K562 (cell line): ENCODE data around the gene IGDCC3. TPM values are rescaled to one million over a fixed set of nuclear protein-coding genes. Genes with fewer than 3 reads are reported as not detected.

Experiments
- BHLHE40 ChIP-seq: IDR thresholded peaks from 2 replicates; pipeline ENCODE4 v1.6.1; 2011; ENCODE audit warnings: low read length, improper control_type of control experiment
- CXXC5 ChIP-seq: fragments of 250-450 bp; sonication (Bioruptor Pico); IDR thresholded peaks from 2 replicates; pipeline ENCODE4 v1.8.0; 2022; ENCODE audit warnings: inconsistent platforms, mild to moderate bottlenecking, moderate library complexity
- DACH1 ChIP-seq: fragments of 450-650 bp; IDR thresholded peaks from 2 replicates; pipeline ENCODE4 v1.6.1; 2018; ENCODE audit not compliant: partially characterized antibody
- EHMT2 ChIP-seq: fragments of 450-650 bp; IDR thresholded peaks from 2 replicates; pipeline ENCODE4 v1.6.1; 2018; ENCODE audit warnings: antibody characterized with exemption
- MYC ChIP-seq, 2 experiments: fragments of 250-450 bp in 1 of 2; sonication (Bioruptor Pico) in 1 of 2; IDR thresholded peaks; 2 replicates each; pipeline versions ENCODE4 v1.5.1 to v1.6.1; 2012 to 2021; ENCODE audit warnings: low read depth in 2 of 2, borderline replicate concordance in 1 of 2, improper control_type of control experiment in 1 of 2, low read length in 1 of 2, mild to moderate bottlenecking in 1 of 2, moderate library complexity in 1 of 2
- NKRF ChIP-seq: fragments of 450-650 bp; IDR thresholded peaks from 2 replicates; pipeline ENCODE4 v1.6.1; 2016; ENCODE audit warnings: borderline replicate concordance
- SIN3A ChIP-seq, 2 experiments: fragments of 150-350 bp in 1 of 2; IDR thresholded peaks; 2 replicates each; pipeline ENCODE4 v1.6.1; 2011 to 2016; ENCODE audit warnings: borderline replicate concordance in 2 of 2, low read depth in 2 of 2, low read length in 2 of 2, mild to moderate bottlenecking in 2 of 2, moderate library complexity in 2 of 2; ENCODE audit not compliant: control insufficient read depth in 1 of 2
- SMARCA4 ChIP-seq: fragments of 450-650 bp; IDR thresholded peaks from 2 replicates; pipeline ENCODE4 v1.6.1; 2016
- STAG1 ChIP-seq: sonication (generic); formaldehyde crosslinking; IDR thresholded peaks from 2 replicates; pipeline ENCODE4 v1.5.0; 2020; ENCODE audit warnings: missing genetic modification reagents, borderline replicate concordance
- TBL1XR1 ChIP-seq, 2 experiments: IDR thresholded peaks; 2 replicates each; pipeline ENCODE4 v1.6.1; 2012; ENCODE audit warnings: improper control_type of control experiment in 2 of 2, low read length in 2 of 2, mild to moderate bottlenecking in 1 of 2
- TCF3 ChIP-seq: sonication (generic); formaldehyde crosslinking; IDR thresholded peaks from 2 replicates; pipeline ENCODE4 v1.4.0; 2020; ENCODE audit warnings: mild to moderate bottlenecking, missing genetic modification reagents
- THRAP3 ChIP-seq: fragments of 450-650 bp; IDR thresholded peaks from 2 replicates; pipeline ENCODE4 v1.6.1; 2016; ENCODE audit warnings: mild to moderate bottlenecking, inconsistent platforms, borderline replicate concordance
- ZBTB26 ChIP-seq: fragments of 450-650 bp; formaldehyde crosslinking; IDR thresholded peaks from 2 replicates; pipeline ENCODE4 v1.4.0; 2022; ENCODE audit warnings: missing genetic modification characterization
- ZFP36 ChIP-seq: fragments of 150-350 bp; IDR thresholded peaks from 2 replicates; pipeline ENCODE4 v1.6.1; 2018; ENCODE audit warnings: low read length, low read depth; ENCODE audit not compliant: partially characterized antibody
- ZNF384 ChIP-seq: IDR thresholded peaks from 2 replicates; pipeline ENCODE4 v1.6.1; 2012; ENCODE audit warnings: low read depth, low read length, improper control_type of control experiment
- ZNF512 ChIP-seq: IDR thresholded peaks from 2 replicates; pipeline ENCODE4 v1.6.1; 2016; ENCODE audit warnings: missing genetic modification characterization, missing compliant biosample characterization
- polyA plus RNA-seq, 8 experiments: library from polyadenylated mRNA; depleted of rRNA in 4 of 8; stranded (reverse) in 5 of 8; unstranded in 3 of 8; fragments of >200 nt; fragmentation: Nextera tagmentation in 2 of 8; fragmentation: Illumina TruSeq in 1 of 8; extraction: Ambion mirVana in 2 of 8; extraction: Trizol in 1 of 8; gene quantifications; 2 replicates each; pipeline versions ENCODE4 v1.2.1 to v1.2.3, GENCODE V29; 2011 to 2014; ENCODE audit warnings: inconsistent platforms in 1 of 8, missing spikeins in 1 of 8
- total RNA-seq, 7 experiments: library from RNA; depleted of rRNA in 6 of 7; stranded (reverse); fragments of >200 nt in 6 of 7; fragmentation: Illumina TruSeq in 2 of 7; extraction: Trizol in 2 of 7; gene quantifications; 2 replicates each; pipeline versions ENCODE4 v1.2.1 to v1.2.3, GENCODE V29; 2011 to 2021; ENCODE audit warnings: low replicate concordance in 1 of 7
- TF ChIP-seq, protein P1 (sequence below): IDR thresholded peaks from 2 replicates; pipeline ENCODE4 v1.6.1; 2011; ENCODE audit not compliant: insufficient read length; ENCODE audit errors: extremely low read depth
- TF ChIP-seq, protein P2 (sequence below), 2 experiments: fragments of 450-650 bp; IDR thresholded peaks; 2 replicates each; pipeline ENCODE4 v1.6.1; 2016
- TF ChIP-seq, protein P3 (sequence below): fragments of 450-650 bp; formaldehyde crosslinking; IDR thresholded peaks from 2 replicates; pipeline ENCODE4 v1.4.0; 2022; ENCODE audit warnings: missing genetic modification characterization

IGDCC3 gene
- total and polyA plus RNA-seq, 9 of the 15 experiments (the other 6 are each of a cell fraction or from before 2014, with no cell fraction given), result not detected

DNA sequence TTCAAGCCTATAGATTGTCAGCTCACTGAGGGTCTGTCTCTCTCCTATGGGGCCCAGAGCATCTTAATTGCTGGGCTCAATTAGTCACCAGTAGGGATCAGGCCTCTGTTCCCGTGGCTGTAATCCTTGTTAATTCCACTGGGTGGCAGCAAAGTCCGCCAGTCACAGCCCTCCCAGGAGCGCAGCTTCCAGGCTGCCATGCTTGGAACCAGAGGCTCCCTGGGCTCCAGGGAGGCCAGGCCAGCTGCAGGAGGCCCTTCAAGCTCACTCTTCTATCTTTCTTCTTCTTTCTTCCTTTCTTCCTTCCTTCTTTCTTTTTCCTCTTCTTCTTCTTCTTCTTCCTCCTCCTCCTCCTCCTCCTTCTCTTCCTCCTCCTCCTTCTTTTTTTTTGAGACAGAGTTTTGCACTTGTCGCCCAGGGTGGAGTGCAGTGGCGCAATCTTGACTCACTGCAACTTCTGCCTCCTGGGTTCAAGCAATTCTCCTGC, 58.9 kb downstream of the IGDCC3 start (continued):
- TF ChIP-seq EHMT2 (peak; percentile 52; the same call in 1 of the 2 replicates), MYC (IDR thresholded peaks at IDR 0.05; ENCODE audit: low read depth, low read length) (peak; percentile 54; the same call in 1 of the 2 replicates), MYC (CRISPR knock-in tag; IDR thresholded peaks at IDR 0.05; ENCODE audit: borderline replicate concordance, low read depth) (no peak), SMARCA4 (no peak), CXXC5 (CRISPR knock-in tag) (peak; percentile 33; the same call in 1 of the 2 replicates), DACH1 (peak; percentile 25), STAG1 (CRISPR knock-in tag) (peak; percentile 87), ZNF512 (tag) (peak; percentile 94), ZBTB26 (peak; percentile 82; the same call in 1 of the 2 replicates), TBL1XR1 (IDR thresholded peaks at IDR 0.05; ENCODE audit: low read length in 2 of 2) (0 out of 4 replicates have a peak, but pooled peaks of 1 of the 2 experiments have one; percentile 32), THRAP3 (peak; percentile 75; the same call in 1 of the 2 replicates), NKRF (peak; percentile 48; the same call in 1 of the 2 replicates), ZFP36 (peak; percentile 8), ZNF384 (0 out of 2 replicates have a peak, but pooled peaks have one; percentile 22), BHLHE40 (no peak), TCF3 (no peak), SIN3A (IDR thresholded peaks at IDR 0.05; ENCODE audit: borderline replicate concordance in 2 of 2, control insufficient read depth in 1 of 2, low read depth in 2 of 2, low read length in 2 of 2) (no peak)
- TF ChIP-seq, protein P1, sequence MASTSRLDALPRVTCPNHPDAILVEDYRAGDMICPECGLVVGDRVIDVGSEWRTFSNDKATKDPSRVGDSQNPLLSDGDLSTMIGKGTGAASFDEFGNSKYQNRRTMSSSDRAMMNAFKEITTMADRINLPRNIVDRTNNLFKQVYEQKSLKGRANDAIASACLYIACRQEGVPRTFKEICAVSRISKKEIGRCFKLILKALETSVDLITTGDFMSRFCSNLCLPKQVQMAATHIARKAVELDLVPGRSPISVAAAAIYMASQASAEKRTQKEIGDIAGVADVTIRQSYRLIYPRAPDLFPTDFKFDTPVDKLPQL, result no peak
- TF ChIP-seq, protein P2, sequence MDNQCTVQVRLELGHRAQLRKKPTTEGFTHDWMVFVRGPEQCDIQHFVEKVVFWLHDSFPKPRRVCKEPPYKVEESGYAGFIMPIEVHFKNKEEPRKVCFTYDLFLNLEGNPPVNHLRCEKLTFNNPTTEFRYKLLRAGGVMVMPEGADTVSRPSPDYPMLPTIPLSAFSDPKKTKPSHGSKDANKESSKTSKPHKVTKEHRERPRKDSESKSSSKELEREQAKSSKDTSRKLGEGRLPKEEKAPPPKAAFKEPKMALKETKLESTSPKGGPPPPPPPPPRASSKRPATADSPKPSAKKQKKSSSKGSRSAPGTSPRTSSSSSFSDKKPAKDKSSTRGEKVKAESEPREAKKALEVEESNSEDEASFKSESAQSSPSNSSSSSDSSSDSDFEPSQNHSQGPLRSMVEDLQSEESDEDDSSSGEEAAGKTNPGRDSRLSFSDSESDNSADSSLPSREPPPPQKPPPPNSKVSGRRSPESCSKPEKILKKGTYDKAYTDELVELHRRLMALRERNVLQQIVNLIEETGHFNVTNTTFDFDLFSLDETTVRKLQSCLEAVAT (IDR thresholded peaks at IDR 0.05), result 0 out of 4 replicates have a peak, but pooled peaks have one; percentile 22 to 35
- TF ChIP-seq, protein P3, sequence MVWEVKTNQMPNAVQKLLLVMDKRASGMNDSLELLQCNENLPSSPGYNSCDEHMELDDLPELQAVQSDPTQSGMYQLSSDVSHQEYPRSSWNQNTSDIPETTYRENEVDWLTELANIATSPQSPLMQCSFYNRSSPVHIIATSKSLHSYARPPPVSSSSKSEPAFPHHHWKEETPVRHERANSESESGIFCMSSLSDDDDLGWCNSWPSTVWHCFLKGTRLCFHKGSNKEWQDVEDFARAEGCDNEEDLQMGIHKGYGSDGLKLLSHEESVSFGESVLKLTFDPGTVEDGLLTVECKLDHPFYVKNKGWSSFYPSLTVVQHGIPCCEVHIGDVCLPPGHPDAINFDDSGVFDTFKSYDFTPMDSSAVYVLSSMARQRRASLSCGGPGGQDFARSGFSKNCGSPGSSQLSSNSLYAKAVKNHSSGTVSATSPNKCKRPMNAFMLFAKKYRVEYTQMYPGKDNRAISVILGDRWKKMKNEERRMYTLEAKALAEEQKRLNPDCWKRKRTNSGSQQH (CRISPR knock-in tag), result 0 out of 2 replicates have a peak, but pooled peaks have one; percentile 50
